Measurements from ENCODE around the gene PCCA. TPM values are rescaled to one million over a fixed set of nuclear protein-coding genes. Genes with fewer than 3 reads are reported as not detected.

Gene PCCA
- total and polyA plus RNA-seq, 4 donors = 8.3 to 71.8 (median 22.8) TPM

DNA sequence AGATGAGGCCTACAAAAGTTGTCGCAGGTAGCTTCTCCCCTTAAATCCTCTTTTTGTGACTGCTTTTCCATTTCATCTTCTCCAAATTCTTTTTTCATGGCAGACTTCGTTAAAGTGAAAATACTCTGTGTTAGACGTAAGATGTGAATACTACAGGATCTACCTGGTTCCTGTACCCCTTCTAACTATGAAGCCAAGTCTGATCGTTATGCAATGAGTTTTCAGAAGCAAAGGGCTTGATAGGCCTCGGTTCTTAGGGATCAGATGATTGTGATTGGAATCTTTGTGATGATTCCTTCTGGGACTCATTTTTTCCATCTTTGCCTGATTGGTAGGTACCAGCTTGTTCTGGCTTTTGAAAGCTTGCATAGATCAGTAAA is 86.9 kb downstream of the PCCA start:
- Histone ChIP-seq H3K9me3 (ENCODE audit: control insufficient read depth in 4 of 4, insufficient read depth in 3 of 4, low read length in 3 of 4) (no peaks in the 10 kb centered on the region), H3K27ac (ENCODE audit: low read depth in 1 of 2, low read length in 1 of 2) (no peak overlapping the region), H3K4me1 (ENCODE audit: control insufficient read depth in 5 of 5, insufficient read depth in 5 of 5, low read length in 5 of 5) (peaks cover 0 to 5% (median 0%) of the 10 kb centered on the region in 5 donors), H3K9ac (ENCODE audit: insufficient read depth in 1 of 2, low read length in 2 of 2) (no peak overlapping the region), H3K4me3 (no peak overlapping the region), H3K36me3 (ENCODE audit: control insufficient read depth in 4 of 4, insufficient read depth in 4 of 4, low read length in 4 of 4) (peaks cover 0 to 7% (median 0%) of the 10 kb centered on the region in 4 donors), H3K27me3 (ENCODE audit: control insufficient read depth in 3 of 3, insufficient read depth in 3 of 3, low read length in 2 of 3) (no peaks in the 10 kb centered on the region)
- TF ChIP-seq, protein P1, sequence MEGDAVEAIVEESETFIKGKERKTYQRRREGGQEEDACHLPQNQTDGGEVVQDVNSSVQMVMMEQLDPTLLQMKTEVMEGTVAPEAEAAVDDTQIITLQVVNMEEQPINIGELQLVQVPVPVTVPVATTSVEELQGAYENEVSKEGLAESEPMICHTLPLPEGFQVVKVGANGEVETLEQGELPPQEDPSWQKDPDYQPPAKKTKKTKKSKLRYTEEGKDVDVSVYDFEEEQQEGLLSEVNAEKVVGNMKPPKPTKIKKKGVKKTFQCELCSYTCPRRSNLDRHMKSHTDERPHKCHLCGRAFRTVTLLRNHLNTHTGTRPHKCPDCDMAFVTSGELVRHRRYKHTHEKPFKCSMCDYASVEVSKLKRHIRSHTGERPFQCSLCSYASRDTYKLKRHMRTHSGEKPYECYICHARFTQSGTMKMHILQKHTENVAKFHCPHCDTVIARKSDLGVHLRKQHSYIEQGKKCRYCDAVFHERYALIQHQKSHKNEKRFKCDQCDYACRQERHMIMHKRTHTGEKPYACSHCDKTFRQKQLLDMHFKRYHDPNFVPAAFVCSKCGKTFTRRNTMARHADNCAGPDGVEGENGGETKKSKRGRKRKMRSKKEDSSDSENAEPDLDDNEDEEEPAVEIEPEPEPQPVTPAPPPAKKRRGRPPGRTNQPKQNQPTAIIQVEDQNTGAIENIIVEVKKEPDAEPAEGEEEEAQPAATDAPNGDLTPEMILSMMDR (IDR thresholded peaks at IDR 0.05; ENCODE audit: control extremely low read depth, extremely low read depth) = no peak
- DNase-seq = no peak
- no peak for ATAC-seq (ENCODE audit: insufficient read depth, low FRiP score)
- WGBS, 2 donors = 94 to 96% methylated on average over 5 of the region's 5 CpGs

DNA sequence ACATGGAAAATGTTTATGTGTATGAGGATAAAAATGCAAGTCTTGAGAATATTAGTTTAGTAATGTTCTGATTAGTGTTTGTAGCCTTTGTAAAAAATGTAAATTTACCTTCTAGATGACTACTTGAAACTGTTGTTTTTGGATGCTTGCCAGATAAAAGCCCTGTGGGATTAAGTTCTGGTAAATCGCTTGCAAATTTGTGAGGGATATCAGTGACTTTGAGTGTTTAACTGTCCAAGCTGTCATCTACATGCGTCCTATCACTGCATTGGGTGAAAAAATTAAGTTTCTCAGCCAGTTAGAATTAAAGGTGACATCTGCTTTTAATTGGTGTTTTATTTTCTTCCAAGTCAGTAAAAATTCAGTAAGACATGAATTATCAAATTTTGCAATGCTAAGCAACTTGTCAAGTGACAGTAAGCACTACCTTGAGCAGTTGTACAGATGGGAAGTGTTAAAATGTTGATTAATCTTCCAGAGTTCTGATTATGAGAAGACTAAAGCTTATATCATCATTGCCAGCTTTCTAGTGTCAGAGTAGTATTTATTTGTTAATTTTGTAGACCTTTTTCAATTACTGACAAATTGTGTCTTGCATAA is 88.0 kb downstream of the PCCA start:
- Histone ChIP-seq H3K27me3 (ENCODE audit: control insufficient read depth in 3 of 3, insufficient read depth in 3 of 3, low read length in 2 of 3) (no peaks in the 10 kb centered on the region), H3K4me1 (ENCODE audit: control insufficient read depth in 5 of 5, insufficient read depth in 5 of 5, low read length in 5 of 5) (peaks cover 0 to 5% (median 0%) of the 10 kb centered on the region in 5 donors), H3K9me3 (ENCODE audit: control insufficient read depth in 4 of 4, insufficient read depth in 3 of 4, low read length in 3 of 4) (no peaks in the 10 kb centered on the region), H3K36me3 (ENCODE audit: control insufficient read depth in 4 of 4, insufficient read depth in 4 of 4, low read length in 4 of 4) (peaks cover 0 to 7% (median 0%) of the 10 kb centered on the region in 4 donors), H3K9ac (ENCODE audit: insufficient read depth in 1 of 2, low read length in 2 of 2) (no peak overlapping the region), H3K27ac (ENCODE audit: low read depth in 1 of 2, low read length in 1 of 2) (no peak overlapping the region), H3K4me3 (no peak overlapping the region)
- no peak for ATAC-seq (ENCODE audit: insufficient read depth, low FRiP score)
- TF ChIP-seq, protein P1 (IDR thresholded peaks at IDR 0.05; ENCODE audit: control extremely low read depth, extremely low read depth) = no peak
- WGBS, 2 donors = 63 to 78% methylated on average over 2 of the region's 2 CpGs
- DNase-seq = peak in 2 of 3 donors; percentile 17 to 40

DNA sequence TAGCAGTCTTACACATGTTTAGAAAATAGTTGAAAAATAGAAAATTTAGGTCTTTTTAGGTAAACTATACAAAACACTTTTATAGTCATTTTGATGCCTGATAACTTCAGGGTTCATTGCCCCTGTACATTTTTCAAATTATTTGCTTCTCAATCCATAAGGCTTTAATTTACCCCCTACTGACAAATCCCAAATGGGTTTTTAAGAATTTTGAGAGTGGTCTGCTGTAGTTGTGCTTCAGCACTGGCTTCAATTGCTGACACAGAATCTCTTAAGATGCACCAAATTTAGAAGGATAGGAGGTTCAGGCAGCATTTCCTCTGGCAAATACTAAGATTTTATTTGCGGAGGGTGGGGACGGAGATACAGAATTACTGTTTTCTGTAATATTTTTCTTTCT is 89.4 kb downstream of the PCCA start:
- Histone ChIP-seq H3K36me3 (ENCODE audit: control insufficient read depth in 4 of 4, insufficient read depth in 4 of 4, low read length in 4 of 4) (peaks cover 0 to 6% (median 0%) of the 10 kb centered on the region in 4 donors), H3K27ac (ENCODE audit: low read depth in 1 of 2, low read length in 1 of 2) (no peak overlapping the region), H3K27me3 (ENCODE audit: control insufficient read depth in 3 of 3, insufficient read depth in 3 of 3, low read length in 2 of 3) (no peaks in the 10 kb centered on the region), H3K4me3 (no peak overlapping the region), H3K4me1 (ENCODE audit: control insufficient read depth in 5 of 5, insufficient read depth in 5 of 5, low read length in 5 of 5) (peaks cover 0 to 5% (median 0%) of the 10 kb centered on the region in 5 donors), H3K9ac (ENCODE audit: insufficient read depth in 1 of 2, low read length in 2 of 2) (no peak overlapping the region), H3K9me3 (ENCODE audit: control insufficient read depth in 4 of 4, insufficient read depth in 3 of 4, low read length in 3 of 4) (no peaks in the 10 kb centered on the region)
- DNase-seq (no peak), ATAC-seq (ENCODE audit: insufficient read depth, low FRiP score) (no peak)
- TF ChIP-seq, protein P1 (IDR thresholded peaks at IDR 0.05; ENCODE audit: control extremely low read depth, extremely low read depth) = no peak
- WGBS, 2 donors = 97 to 100% methylated on average over 2 of the region's 2 CpGs

DNA sequence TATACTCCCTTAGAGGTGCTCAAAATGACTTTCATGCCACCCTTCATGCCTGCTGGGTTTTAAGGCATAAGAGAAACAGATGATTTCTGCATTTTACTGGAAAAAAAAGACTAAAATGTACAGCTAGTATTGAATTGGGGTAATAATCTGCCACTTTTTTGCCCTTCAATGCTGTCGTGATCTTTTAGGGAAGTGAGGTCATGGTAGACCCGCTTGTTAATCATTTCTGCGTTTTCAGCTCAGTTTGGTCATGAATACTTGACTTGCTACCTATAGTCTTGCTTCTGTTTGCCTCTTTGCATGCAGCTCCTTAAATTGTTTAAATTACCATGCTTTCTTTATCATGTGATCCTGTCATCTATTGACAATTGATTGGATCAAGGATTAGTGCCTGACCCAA is 90.4 kb downstream of the PCCA start:
- no peaks in the 10 kb centered on the region for H3K9me3 ChIP-seq (ENCODE audit: control insufficient read depth in 4 of 4, insufficient read depth in 3 of 4, low read length in 3 of 4)
- H3K4me1 ChIP-seq (ENCODE audit: control insufficient read depth in 5 of 5, insufficient read depth in 5 of 5, low read length in 5 of 5) = peaks cover 0 to 5% (median 0%) of the 10 kb centered on the region in 5 donors
- H3K27ac ChIP-seq (ENCODE audit: low read depth in 1 of 2, low read length in 1 of 2) = no peak overlapping the region
- no peaks in the 10 kb centered on the region for H3K36me3 ChIP-seq (ENCODE audit: control insufficient read depth in 4 of 4, insufficient read depth in 4 of 4, low read length in 4 of 4)
- 82 to 90% methylated on average over 3 of the region's 3 CpGs for WGBS, 2 donors
- ATAC-seq (ENCODE audit: insufficient read depth, low FRiP score) (no peak), DNase-seq (no peak)
- TF ChIP-seq, protein P1 (IDR thresholded peaks at IDR 0.05; ENCODE audit: control extremely low read depth, extremely low read depth) = no peak
- H3K9ac ChIP-seq (ENCODE audit: insufficient read depth in 1 of 2, low read length in 2 of 2) = no peak overlapping the region
- no peak overlapping the region for H3K4me3 ChIP-seq
- H3K27me3 ChIP-seq (ENCODE audit: control insufficient read depth in 3 of 3, insufficient read depth in 3 of 3, low read length in 2 of 3) = no peaks in the 10 kb centered on the region

All from lung (tissue), 12 donors.